Immature natural killer cell (primary cell): Measurements from ENCODE around the gene WFIKKN2. TPM values are rescaled to one million over a fixed set of nuclear protein-coding genes. Genes with fewer than 3 reads are reported as not detected.
A peak's percentile ranks its signal among the peaks of the same experiment; 100 is the strongest.

ENCODE experiments used
- DNase-seq, 3 donors: peaks; one replicate each; pipeline ENCODE4 v3.0.0; 2022; ENCODE audit warnings: mixed read lengths in 1 of 3
- H3K27ac Mint-ChIP-seq, 6 donors: one replicate each; pipeline ENCODE4 v1.8.0; 2020; ENCODE audit warnings: mixed read lengths in 6 of 6, mild to moderate bottlenecking in 5 of 6, inconsistent platforms in 4 of 6, moderate library complexity in 3 of 6
- H3K27me3 Mint-ChIP-seq, 3 donors: one replicate each; pipeline ENCODE4 v1.8.0; 2020 to 2021; ENCODE audit warnings: low read depth in 3 of 3, mild to moderate bottlenecking in 3 of 3, mixed read lengths in 3 of 3, moderate library complexity in 3 of 3, inconsistent platforms in 1 of 3
- H3K36me3 Mint-ChIP-seq, 3 donors: one replicate each; pipeline ENCODE4 v1.8.0; 2020; ENCODE audit warnings: mixed read lengths in 3 of 3, inconsistent platforms in 2 of 3, mild to moderate bottlenecking in 2 of 3
- H3K4me1 Mint-ChIP-seq, 2 donors: one replicate each; pipeline ENCODE4 v1.8.0; 2020; ENCODE audit warnings: inconsistent platforms in 2 of 2, mild to moderate bottlenecking in 2 of 2, mixed read lengths in 2 of 2, moderate library complexity in 1 of 2
- H3K4me3 Mint-ChIP-seq, 5 donors: one replicate each; pipeline ENCODE4 v1.8.0; 2020; ENCODE audit warnings: mild to moderate bottlenecking in 5 of 5, mixed read lengths in 5 of 5, inconsistent platforms in 3 of 5, moderate library complexity in 3 of 5
- H3K9me3 Mint-ChIP-seq, 6 donors: one replicate each; pipeline ENCODE4 v1.8.0; 2020; ENCODE audit warnings: mild to moderate bottlenecking in 6 of 6, mixed read lengths in 6 of 6, inconsistent platforms in 4 of 6, moderate library complexity in 3 of 6
- polyA plus RNA-seq, 3 donors: library from polyadenylated mRNA; unstranded; fragments of 300-500 nt; fragmentation: Illumina TruSeq; gene quantifications; one replicate each; pipeline ENCODE4 v1.2.3, GENCODE V29; 2021

The WFIKKN2 gene
- polyA plus RNA-seq, 3 donors from 2014 or later = not detected

- DNase-seq = peak; percentile 11 to 40 (median 17)
- H3K4me1 Mint-ChIP-seq = peaks cover 18 to 27% of the 10 kb centered on the region in 2 donors
- no peaks in the 10 kb centered on the region for H3K36me3 Mint-ChIP-seq
- peak overlapping the region in 1 of 6 donors; percentile 24 for H3K27ac Mint-ChIP-seq
- H3K27me3 Mint-ChIP-seq = peaks cover 7 to 11% (median 9%) of the 10 kb centered on the region in 3 donors
- H3K4me3 Mint-ChIP-seq = peak overlapping the region in 1 of 5 donors; percentile 5
- peaks cover 0 to 1% (median 0%) of the 10 kb centered on the region in 6 donors for H3K9me3 Mint-ChIP-seq
Measured at GRCh38 chr17:50818921-50819657, 16.3 kb upstream of the WFIKKN2 start.

GRCh38 chr17:50820651-50821050, 14.7 kb upstream of the WFIKKN2 start:
- H3K4me1 Mint-ChIP-seq = peaks cover 18 to 27% of the 10 kb centered on the region in 2 donors
- no peaks in the 10 kb centered on the region for H3K9me3 Mint-ChIP-seq
- H3K36me3 Mint-ChIP-seq = no peaks in the 10 kb centered on the region
- DNase-seq = no peak
- no peak overlapping the region for H3K4me3 Mint-ChIP-seq
- no peak overlapping the region for H3K27ac Mint-ChIP-seq
- peaks cover 7 to 14% (median 9%) of the 10 kb centered on the region in 3 donors for H3K27me3 Mint-ChIP-seq

- Mint-ChIP-seq H3K4me1 (peaks cover 11 to 17% of the 10 kb centered on the region in 2 donors), H3K27ac (no peak overlapping the region), H3K4me3 (no peak overlapping the region), H3K27me3 (peaks cover 4 to 10% (median 9%) of the 10 kb centered on the region in 3 donors), H3K36me3 (no peaks in the 10 kb centered on the region), H3K9me3 (no peaks in the 10 kb centered on the region)
- DNase-seq = no peak
Measured at GRCh38 chr17:50822550-50822949, 12.8 kb upstream of the WFIKKN2 start.

GRCh38 chr17:50824429-50824828, 11.0 kb upstream of the WFIKKN2 start:
- Mint-ChIP-seq H3K9me3 (no peaks in the 10 kb centered on the region), H3K36me3 (no peaks in the 10 kb centered on the region), H3K4me1 (peaks cover 0 to under 1% of the 10 kb centered on the region in 2 donors), H3K27me3 (peaks cover 3 to 10% (median 10%) of the 10 kb centered on the region in 3 donors), H3K4me3 (no peak overlapping the region), H3K27ac (no peak overlapping the region)
- DNase-seq = no peak

GRCh38 chr17:50825188-50825587, 10.2 kb upstream of the WFIKKN2 start:
- peaks cover 3 to 10% (median 9%) of the 10 kb centered on the region in 3 donors for H3K27me3 Mint-ChIP-seq
- H3K4me1 Mint-ChIP-seq = no peaks in the 10 kb centered on the region
- H3K27ac Mint-ChIP-seq = no peak overlapping the region
- no peaks in the 10 kb centered on the region for H3K9me3 Mint-ChIP-seq
- no peak overlapping the region for H3K4me3 Mint-ChIP-seq
- no peaks in the 10 kb centered on the region for H3K36me3 Mint-ChIP-seq
- DNase-seq = no peak

GRCh38 chr17:50828508-50829170, 6.7 kb upstream of the WFIKKN2 start:
- Mint-ChIP-seq H3K27me3 (peaks cover 0 to 5% (median 4%) of the 10 kb centered on the region in 3 donors), H3K4me3 (no peak overlapping the region), H3K36me3 (no peaks in the 10 kb centered on the region), H3K9me3 (no peaks in the 10 kb centered on the region), H3K27ac (no peak overlapping the region), H3K4me1 (no peaks in the 10 kb centered on the region)
- no peak for DNase-seq

- DNase-seq = no peak
- Mint-ChIP-seq H3K9me3 (no peaks in the 10 kb centered on the region), H3K4me3 (no peak overlapping the region), H3K27me3 (peaks cover 0 to 4% (median 4%) of the 10 kb centered on the region in 3 donors), H3K36me3 (no peaks in the 10 kb centered on the region), H3K4me1 (no peaks in the 10 kb centered on the region), H3K27ac (peak overlapping the region in 1 of 6 donors; percentile 4)
Measured at GRCh38 chr17:50829332-50829731, 6.1 kb upstream of the WFIKKN2 start.

- no peak overlapping the region for H3K27ac Mint-ChIP-seq
- peaks cover 0 to 9% (median 2%) of the 10 kb centered on the region in 3 donors for H3K27me3 Mint-ChIP-seq
- H3K36me3 Mint-ChIP-seq = no peaks in the 10 kb centered on the region
- DNase-seq = no peak
- H3K4me1 Mint-ChIP-seq = no peaks in the 10 kb centered on the region
- H3K9me3 Mint-ChIP-seq = no peaks in the 10 kb centered on the region
- no peak overlapping the region for H3K4me3 Mint-ChIP-seq
Measured at GRCh38 chr17:50830352-50830751, 5.0 kb upstream of the WFIKKN2 start.

- Mint-ChIP-seq H3K27ac (no peak overlapping the region), H3K27me3 (peaks cover 0 to 9% (median 3%) of the 10 kb centered on the region in 3 donors), H3K4me3 (no peak overlapping the region), H3K4me1 (no peaks in the 10 kb centered on the region), H3K36me3 (no peaks in the 10 kb centered on the region), H3K9me3 (no peaks in the 10 kb centered on the region)
- DNase-seq = no peak
Measured at GRCh38 chr17:50830994-50831393, 4.4 kb upstream of the WFIKKN2 start.

GRCh38 chr17:50831471-50831928, 3.9 kb upstream of the WFIKKN2 start:
- Mint-ChIP-seq H3K9me3 (no peaks in the 10 kb centered on the region), H3K36me3 (no peaks in the 10 kb centered on the region), H3K27me3 (peaks cover 0 to 9% (median 6%) of the 10 kb centered on the region in 3 donors), H3K27ac (no peak overlapping the region), H3K4me3 (no peak overlapping the region), H3K4me1 (no peaks in the 10 kb centered on the region)
- DNase-seq = no peak

GRCh38 chr17:50832267-50832863, 3.0 kb upstream of the WFIKKN2 start:
- no peak overlapping the region for H3K4me3 Mint-ChIP-seq
- H3K36me3 Mint-ChIP-seq = no peaks in the 10 kb centered on the region
- H3K9me3 Mint-ChIP-seq = no peaks in the 10 kb centered on the region
- H3K27me3 Mint-ChIP-seq = peaks cover 0 to 9% (median 6%) of the 10 kb centered on the region in 3 donors
- DNase-seq = no peak
- H3K27ac Mint-ChIP-seq = no peak overlapping the region
- no peaks in the 10 kb centered on the region for H3K4me1 Mint-ChIP-seq

- H3K4me3 Mint-ChIP-seq = no peak overlapping the region
- H3K36me3 Mint-ChIP-seq = no peaks in the 10 kb centered on the region
- no peak for DNase-seq
- no peak overlapping the region for H3K27ac Mint-ChIP-seq
- no peaks in the 10 kb centered on the region for H3K9me3 Mint-ChIP-seq
- H3K4me1 Mint-ChIP-seq = no peaks in the 10 kb centered on the region
- H3K27me3 Mint-ChIP-seq = peaks cover 0 to 9% (median 6%) of the 10 kb centered on the region in 3 donors
Measured at GRCh38 chr17:50832864-50833381, 2.5 kb upstream of the WFIKKN2 start.

- Mint-ChIP-seq H3K9me3 (no peaks in the 10 kb centered on the region), H3K27me3 (peaks cover 0 to 9% (median 6%) of the 10 kb centered on the region in 3 donors), H3K36me3 (no peaks in the 10 kb centered on the region), H3K27ac (no peak overlapping the region), H3K4me3 (no peak overlapping the region), H3K4me1 (no peaks in the 10 kb centered on the region)
- no peak for DNase-seq
Measured at GRCh38 chr17:50833510-50834428, 1.6 kb upstream of the WFIKKN2 start.
